Iris pigment epithelial cell (primary cell): ENCODE results near the gene NAT9.
A peak's percentile ranks its signal among the peaks of the same experiment; 100 is the strongest.

Experiments
- DNase-seq: peaks from one replicate; pipeline ENCODE4 v3.0.0-alpha.2; 2011; ENCODE audit warnings: low read depth

NAT9 gene

GRCh38 chr17:74761419-74761818 is 14.7 kb downstream of the NAT9 start:
- DNase-seq: no peak

GRCh38 chr17:74760404-74761105 is 15.6 kb downstream of the NAT9 start:
- no peak for DNase-seq

- DNase-seq: no peak
Measured at GRCh38 chr17:74759941-74760340, 16.2 kb downstream of the NAT9 start.

- DNase-seq: no peak
Measured at GRCh38 chr17:74759243-74759801, 16.8 kb downstream of the NAT9 start.

- DNase-seq: no peak
Measured at GRCh38 chr17:74758848-74759168, 17.3 kb downstream of the NAT9 start.

GRCh38 chr17:74757931-74758847 is 18.0 kb downstream of the NAT9 start:
- no peak for DNase-seq

DNA sequence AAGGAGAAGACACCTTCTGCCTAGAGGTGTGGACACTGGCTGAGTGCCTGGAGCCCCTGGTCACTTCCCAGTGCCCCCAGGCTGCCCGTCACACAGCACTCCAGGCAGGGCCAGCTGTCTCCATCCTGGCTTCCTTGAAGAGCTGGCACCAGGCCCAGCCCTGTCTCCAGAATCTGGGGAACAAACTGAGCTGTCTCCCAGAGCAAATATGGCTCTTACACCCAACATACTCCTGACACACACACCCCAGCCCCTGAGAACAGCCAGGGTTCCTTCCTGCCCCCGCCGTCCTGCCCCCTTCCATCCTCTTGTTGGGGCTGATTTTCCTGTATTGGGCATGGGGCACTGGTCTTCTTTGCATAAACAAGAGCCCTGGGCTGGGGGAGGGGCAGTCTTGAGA is 18.6 kb downstream of the NAT9 start:
- no peak for DNase-seq

DNA sequence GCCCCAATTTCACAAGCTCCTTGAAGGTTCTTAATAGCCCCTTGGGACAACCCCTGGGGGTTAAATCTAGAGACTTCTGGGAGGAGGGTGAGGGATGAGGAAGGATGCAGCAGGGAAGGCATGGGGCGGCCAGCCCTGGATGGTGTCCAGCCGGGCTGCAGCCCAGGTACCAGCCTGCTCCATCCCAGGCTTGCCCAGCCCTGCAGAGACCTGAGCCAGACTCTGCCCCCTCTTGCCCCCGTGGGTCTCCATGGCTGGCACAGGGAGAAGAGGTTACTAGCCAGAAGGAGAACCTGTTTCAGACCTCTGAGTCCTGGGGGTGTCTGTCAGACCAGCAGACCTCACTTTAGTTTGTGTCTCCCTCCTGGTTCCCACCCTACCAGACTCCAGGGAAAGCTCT is 19.3 kb downstream of the NAT9 start:
- no peak for DNase-seq

GRCh38 chr17:74755533-74755932 is 20.6 kb downstream of the NAT9 start:
- no peak for DNase-seq

GRCh38 chr17:74754832-74755231 is 21.3 kb downstream of the NAT9 start:
- no peak for DNase-seq

DNA sequence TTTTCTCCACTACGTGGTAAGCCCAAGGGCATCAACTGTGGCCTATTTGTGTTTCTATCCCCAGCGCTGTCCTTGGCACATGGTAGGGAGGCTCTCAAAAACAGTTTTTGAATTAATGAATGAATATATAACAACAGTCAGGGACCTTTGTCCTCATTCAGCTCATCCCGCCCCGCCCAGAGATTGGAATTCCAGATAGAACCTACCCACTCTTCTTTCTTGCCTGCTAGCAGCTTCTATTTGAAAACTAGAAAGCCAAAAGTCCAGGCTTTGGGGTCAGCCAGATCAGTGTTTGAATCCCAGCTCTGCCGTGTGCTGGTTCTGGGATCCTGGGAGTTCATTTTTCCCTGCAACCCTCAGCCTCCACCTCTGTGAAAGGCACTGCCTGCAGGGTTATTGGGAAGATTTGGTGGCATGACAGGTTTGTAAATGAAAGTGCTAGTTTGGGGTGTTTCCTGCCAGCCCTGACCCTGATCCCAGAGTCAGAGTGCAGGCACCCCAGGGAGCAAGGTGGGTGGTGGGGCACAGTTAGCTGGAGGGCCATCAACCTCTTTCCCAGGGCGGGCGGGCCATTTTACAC is 23.2 kb downstream of the NAT9 start:
- DNase-seq: no peak

DNA sequence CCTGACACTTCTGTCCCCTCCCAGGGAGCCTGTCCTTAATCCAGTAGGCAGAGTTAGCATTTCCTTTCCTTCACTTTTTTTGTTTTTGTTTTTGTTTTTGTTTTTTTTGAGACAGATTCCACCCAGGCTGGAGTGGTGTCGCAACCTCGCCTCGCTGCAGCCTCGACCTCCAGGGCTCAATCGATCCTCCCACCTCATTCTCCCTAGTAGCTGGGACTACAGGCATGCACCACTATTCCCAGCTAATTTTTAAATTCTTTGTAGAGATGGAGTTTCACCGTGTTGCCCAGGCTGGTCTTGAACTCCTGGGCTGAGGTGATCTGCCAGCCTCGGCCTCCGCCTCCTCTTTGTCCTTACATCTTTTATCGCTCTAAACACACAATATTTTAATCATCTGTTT is 23.7 kb downstream of the NAT9 start:
- no peak for DNase-seq

GRCh38 chr17:74750327-74751069 is 25.6 kb downstream of the NAT9 start:
- no peak for DNase-seq

- no peak for DNase-seq
Measured at GRCh38 chr17:74750039-74750326, 26.2 kb downstream of the NAT9 start.

DNA sequence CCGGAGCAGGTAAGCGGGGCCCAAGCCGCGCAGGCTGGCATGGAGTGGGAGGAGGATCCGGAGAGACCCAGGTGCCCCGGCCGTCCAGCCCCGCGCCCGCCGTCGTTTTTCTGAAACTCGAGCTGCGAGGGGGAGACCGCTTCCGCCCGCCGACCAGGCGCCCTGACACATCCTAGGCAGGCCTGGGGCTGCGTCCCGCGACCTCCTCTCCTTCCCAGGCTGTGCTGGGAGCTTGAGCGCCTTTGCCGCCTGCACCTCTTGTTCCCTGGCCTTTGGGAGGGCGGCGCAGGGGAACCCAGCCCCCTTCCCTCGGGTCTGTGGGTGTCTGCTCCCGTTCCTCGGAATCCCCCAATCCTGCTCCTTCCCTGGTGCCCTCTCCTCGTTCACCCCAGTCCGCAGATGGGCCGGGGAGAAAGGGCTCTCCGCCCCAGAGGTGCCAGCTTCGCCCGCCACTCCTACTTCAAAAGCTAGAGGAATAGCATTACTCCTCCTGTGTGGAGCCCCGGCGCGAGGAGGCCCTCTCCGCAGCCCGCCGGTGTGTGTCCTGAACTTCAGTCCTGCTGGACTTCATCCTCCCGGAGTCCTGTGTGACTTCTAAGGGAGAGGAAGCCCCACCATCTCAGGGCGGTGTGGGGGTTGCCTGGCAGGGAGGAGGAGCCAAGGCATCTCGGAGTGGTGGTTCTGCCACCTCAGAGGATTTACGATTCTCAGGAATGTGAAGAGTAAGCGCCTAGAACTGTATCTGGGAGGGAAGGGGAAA is 26.7 kb downstream of the NAT9 start:
- DNase-seq: no peak

- DNase-seq: peak; percentile 93
Measured at GRCh38 chr17:74748529-74749278, 27.4 kb downstream of the NAT9 start, which contains the start of gene NHERF1. Gene NHERF1 (plus strand): TSS chr17:74748628. CDS start chr17:74748847, 219 bp downstream.

DNA sequence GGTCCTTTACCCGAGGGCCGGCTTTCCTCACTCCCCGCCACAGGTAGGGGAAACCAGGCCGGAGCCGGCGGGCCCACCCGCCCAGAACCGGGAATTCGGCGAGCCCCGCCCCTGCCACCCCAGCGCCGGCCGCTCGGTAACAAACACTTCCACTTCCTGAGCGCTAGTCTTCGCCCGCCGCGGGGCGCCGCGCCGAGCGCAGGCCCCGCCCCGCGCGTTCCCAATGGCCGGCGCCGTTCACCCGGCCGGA is 27.9 kb downstream of the NAT9 start:
- no peak for DNase-seq

DNA sequence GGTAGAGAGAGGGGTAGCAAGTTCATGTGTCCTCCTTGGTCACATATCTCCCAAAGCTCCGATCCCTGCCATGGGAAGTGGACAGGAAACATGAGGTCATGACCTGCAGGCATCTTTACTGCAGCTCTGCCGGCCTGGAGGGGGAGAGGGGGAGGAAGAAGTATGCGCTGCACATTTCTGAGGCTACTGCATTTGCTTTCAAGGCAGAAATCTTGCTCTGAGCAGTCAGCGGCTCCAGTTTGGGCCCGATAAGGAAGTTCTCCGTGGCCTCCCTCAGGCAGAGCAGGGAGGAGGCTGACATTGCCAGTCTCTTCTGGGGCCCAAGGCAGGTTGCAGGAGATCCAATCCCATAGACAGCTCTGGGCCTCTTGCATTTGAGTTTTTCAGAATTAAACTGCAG is 29.2 kb downstream of the NAT9 start:
- peak; percentile 45 for DNase-seq

GRCh38 chr17:74746376-74746775 is 29.8 kb downstream of the NAT9 start:
- DNase-seq: no peak

GRCh38 chr17:74745548-74746177 is 30.5 kb downstream of the NAT9 start:
- DNase-seq: no peak
